ENCODE results near the gene PRPF4. TPM values are rescaled to one million over a fixed set of nuclear protein-coding genes. Genes with fewer than 3 reads are reported as not detected.

The PRPF4 gene
- total and polyA plus RNA-seq, 9 of the 15 experiments (the other 6 are each of a cell fraction or from before 2014, with no cell fraction given) = 25.8 to 66.0 (median 39.8) TPM

GRCh38 chr9:113275157-113276131 is at the start of gene PRPF4, which contains the start of gene CDC26 (continued):
- TF ChIP-seq STAT6 (CRISPR knock-in tag; IDR thresholded peaks at IDR 0.05) (no peak), SMAD1 (IDR thresholded peaks at IDR 0.05; ENCODE audit: low read depth, low read length, partially characterized antibody) (peak; percentile 91), ZNF134 (CRISPR knock-in tag; conservative IDR thresholded peaks at IDR 0.05) (no peak), ZNF785 (CRISPR knock-in tag; IDR thresholded peaks at IDR 0.05) (no peak), PTBP1 (IDR thresholded peaks at IDR 0.05; ENCODE audit: low read depth, low read length) (0 out of 2 replicates have a peak, but pooled peaks have one; percentile 17), MCM5 (IDR thresholded peaks at IDR 0.05; ENCODE audit: low read depth) (no peak), RFX1 (IDR thresholded peaks at IDR 0.05) (peak; percentile 88), ZFP30 (CRISPR knock-in tag; IDR thresholded peaks at IDR 0.05; ENCODE audit: borderline replicate concordance) (no peak), PPARD (CRISPR knock-in tag; IDR thresholded peaks at IDR 0.05) (no peak), ELK1 (CRISPR knock-in tag; IDR thresholded peaks at IDR 0.05) (no peak), ETS1 (conservative IDR thresholded peaks at IDR 0.05; ENCODE audit: control insufficient read depth, low read depth, low read length) (no peak; the same call in 1 of the 2 replicates), HMBOX1 (IDR thresholded peaks at IDR 0.05) (no peak), CREBBP (IDR thresholded peaks at IDR 0.05; ENCODE audit: low read depth, low read length) (no peak), LCOR (CRISPR knock-in tag; IDR thresholded peaks at IDR 0.05) (0 out of 2 replicates have a peak, but pooled peaks have one; percentile 33), NFIC (IDR thresholded peaks at IDR 0.05) (peak; percentile 74), PHF20 (IDR thresholded peaks at IDR 0.05; ENCODE audit: partially characterized antibody) (peak; percentile 79), ETV1 (tag; conservative IDR thresholded peaks at IDR 0.05; ENCODE audit: low read depth) (0 out of 2 replicates have a peak, but pooled peaks have one; percentile 5), RAD51 (IDR thresholded peaks at IDR 0.05; ENCODE audit: borderline replicate concordance, low read depth) (no peak)

Measured in K562 (cell line).